SK-N-SH (cell line): ENCODE data around the gene STAC.

Experiments
- CHD2 ChIP-seq: fragments of 150-350 bp; IDR thresholded peaks from 2 replicates; pipeline ENCODE4 v1.6.1; 2018; ENCODE audit warnings: low read length; ENCODE audit not compliant: partially characterized antibody
- EP300 ChIP-seq, 2 experiments: IDR thresholded peaks; 2 replicates each; pipeline versions ENCODE4 v1.4.0 to v1.6.1; 2012; ENCODE audit warnings: borderline replicate concordance in 1 of 2, low read depth in 1 of 2, low read length in 1 of 2
- FOXM1 ChIP-seq: IDR thresholded peaks from 2 replicates; pipeline ENCODE4 v1.4.0; 2012; ENCODE audit warnings: low read depth, mild to moderate bottlenecking
- GABPA ChIP-seq: IDR thresholded peaks from 2 replicates; pipeline ENCODE4 v1.4.0; 2012; ENCODE audit warnings: low read depth, mild to moderate bottlenecking
- NFIC ChIP-seq: IDR thresholded peaks from 2 replicates; pipeline ENCODE4 v1.4.0; 2012; ENCODE audit warnings: borderline replicate concordance
- NRF1 ChIP-seq: IDR thresholded peaks from 2 replicates; pipeline ENCODE4 v1.6.1; 2012; ENCODE audit warnings: low read depth, mild to moderate bottlenecking, low read length
- POLR2AphosphoS5 ChIP-seq: IDR thresholded peaks from 2 replicates; pipeline ENCODE4 v1.6.1; 2012; ENCODE audit warnings: low read depth, low read length
- RFX5 ChIP-seq: IDR thresholded peaks from 2 replicates; pipeline ENCODE4 v1.6.1; 2012; ENCODE audit warnings: mild to moderate bottlenecking, improper control_type of control experiment, low read length
- RXRA ChIP-seq: IDR thresholded peaks from 2 replicates; pipeline ENCODE4 v1.4.0; 2012; ENCODE audit warnings: low read depth, mild to moderate bottlenecking, borderline replicate concordance
- TAF1 ChIP-seq: IDR thresholded peaks from 2 replicates; pipeline ENCODE4 v1.6.1; 2012; ENCODE audit warnings: low read depth, mild to moderate bottlenecking, low read length, moderate library complexity, borderline replicate concordance
- TEAD4 ChIP-seq: IDR thresholded peaks from 2 replicates; pipeline ENCODE4 v1.4.0; 2012; ENCODE audit warnings: mild to moderate bottlenecking, borderline replicate concordance; ENCODE audit not compliant: insufficient read depth
- YY1 ChIP-seq: IDR thresholded peaks from 2 replicates; pipeline ENCODE4 v1.4.0; 2012; ENCODE audit warnings: low read depth, mild to moderate bottlenecking
- TF ChIP-seq, protein P1 (sequence below): fragments of 200-600 bp; sonication (generic); IDR thresholded peaks from 2 replicates; pipeline ENCODE4 v1.6.1; 2017; ENCODE audit warnings: antibody characterized with exemption, mild to moderate bottlenecking, moderate library complexity
- TF ChIP-seq, protein P2 (sequence below): IDR thresholded peaks from 2 replicates; pipeline ENCODE4 v1.6.1; 2012; ENCODE audit warnings: mild to moderate bottlenecking, low read depth, low read length, moderate library complexity

GRCh38 chr3:36595511-36595910 lies 215.2 kb downstream of the STAC start:
- no peak for TF ChIP-seq NRF1
- TF ChIP-seq RFX5: no peak
- TF ChIP-seq, protein P1, sequence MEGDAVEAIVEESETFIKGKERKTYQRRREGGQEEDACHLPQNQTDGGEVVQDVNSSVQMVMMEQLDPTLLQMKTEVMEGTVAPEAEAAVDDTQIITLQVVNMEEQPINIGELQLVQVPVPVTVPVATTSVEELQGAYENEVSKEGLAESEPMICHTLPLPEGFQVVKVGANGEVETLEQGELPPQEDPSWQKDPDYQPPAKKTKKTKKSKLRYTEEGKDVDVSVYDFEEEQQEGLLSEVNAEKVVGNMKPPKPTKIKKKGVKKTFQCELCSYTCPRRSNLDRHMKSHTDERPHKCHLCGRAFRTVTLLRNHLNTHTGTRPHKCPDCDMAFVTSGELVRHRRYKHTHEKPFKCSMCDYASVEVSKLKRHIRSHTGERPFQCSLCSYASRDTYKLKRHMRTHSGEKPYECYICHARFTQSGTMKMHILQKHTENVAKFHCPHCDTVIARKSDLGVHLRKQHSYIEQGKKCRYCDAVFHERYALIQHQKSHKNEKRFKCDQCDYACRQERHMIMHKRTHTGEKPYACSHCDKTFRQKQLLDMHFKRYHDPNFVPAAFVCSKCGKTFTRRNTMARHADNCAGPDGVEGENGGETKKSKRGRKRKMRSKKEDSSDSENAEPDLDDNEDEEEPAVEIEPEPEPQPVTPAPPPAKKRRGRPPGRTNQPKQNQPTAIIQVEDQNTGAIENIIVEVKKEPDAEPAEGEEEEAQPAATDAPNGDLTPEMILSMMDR: no peak
- no peak for TF ChIP-seq NFIC
- no peak for TF ChIP-seq TEAD4
- TF ChIP-seq, protein P2, sequence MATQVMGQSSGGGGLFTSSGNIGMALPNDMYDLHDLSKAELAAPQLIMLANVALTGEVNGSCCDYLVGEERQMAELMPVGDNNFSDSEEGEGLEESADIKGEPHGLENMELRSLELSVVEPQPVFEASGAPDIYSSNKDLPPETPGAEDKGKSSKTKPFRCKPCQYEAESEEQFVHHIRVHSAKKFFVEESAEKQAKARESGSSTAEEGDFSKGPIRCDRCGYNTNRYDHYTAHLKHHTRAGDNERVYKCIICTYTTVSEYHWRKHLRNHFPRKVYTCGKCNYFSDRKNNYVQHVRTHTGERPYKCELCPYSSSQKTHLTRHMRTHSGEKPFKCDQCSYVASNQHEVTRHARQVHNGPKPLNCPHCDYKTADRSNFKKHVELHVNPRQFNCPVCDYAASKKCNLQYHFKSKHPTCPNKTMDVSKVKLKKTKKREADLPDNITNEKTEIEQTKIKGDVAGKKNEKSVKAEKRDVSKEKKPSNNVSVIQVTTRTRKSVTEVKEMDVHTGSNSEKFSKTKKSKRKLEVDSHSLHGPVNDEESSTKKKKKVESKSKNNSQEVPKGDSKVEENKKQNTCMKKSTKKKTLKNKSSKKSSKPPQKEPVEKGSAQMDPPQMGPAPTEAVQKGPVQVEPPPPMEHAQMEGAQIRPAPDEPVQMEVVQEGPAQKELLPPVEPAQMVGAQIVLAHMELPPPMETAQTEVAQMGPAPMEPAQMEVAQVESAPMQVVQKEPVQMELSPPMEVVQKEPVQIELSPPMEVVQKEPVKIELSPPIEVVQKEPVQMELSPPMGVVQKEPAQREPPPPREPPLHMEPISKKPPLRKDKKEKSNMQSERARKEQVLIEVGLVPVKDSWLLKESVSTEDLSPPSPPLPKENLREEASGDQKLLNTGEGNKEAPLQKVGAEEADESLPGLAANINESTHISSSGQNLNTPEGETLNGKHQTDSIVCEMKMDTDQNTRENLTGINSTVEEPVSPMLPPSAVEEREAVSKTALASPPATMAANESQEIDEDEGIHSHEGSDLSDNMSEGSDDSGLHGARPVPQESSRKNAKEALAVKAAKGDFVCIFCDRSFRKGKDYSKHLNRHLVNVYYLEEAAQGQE: no peak
- no peak for TF ChIP-seq EP300 (IDR thresholded peaks at IDR 0.05; ENCODE audit: borderline replicate concordance in 1 of 2, low read depth in 1 of 2, low read length in 1 of 2)
- no peak for TF ChIP-seq GABPA
- TF ChIP-seq YY1: no peak
- no peak for TF ChIP-seq TAF1
- no peak for TF ChIP-seq POLR2AphosphoS5
- TF ChIP-seq CHD2: no peak
- no peak for TF ChIP-seq RXRA
- TF ChIP-seq FOXM1: no peak
